MM.1S (cell line): ENCODE results near the gene IKZF4.

ENCODE experiments used
- EZH2 ChIP-seq: fragments of 300-600 bp; sonication (generic); optimal IDR thresholded peaks from 2 replicates; pipeline ENCODE3; 2017; ENCODE audit warnings: low read depth, mild to moderate bottlenecking, antibody characterized with exemption, low read length, mixed read lengths
- TF ChIP-seq, protein P1 (sequence below): fragments of 300-600 bp; sonication (generic); IDR thresholded peaks from 2 replicates; pipeline ENCODE4 v1.5.1; 2016; ENCODE audit warnings: antibody characterized with exemption, low read length, mixed read lengths

DNA sequence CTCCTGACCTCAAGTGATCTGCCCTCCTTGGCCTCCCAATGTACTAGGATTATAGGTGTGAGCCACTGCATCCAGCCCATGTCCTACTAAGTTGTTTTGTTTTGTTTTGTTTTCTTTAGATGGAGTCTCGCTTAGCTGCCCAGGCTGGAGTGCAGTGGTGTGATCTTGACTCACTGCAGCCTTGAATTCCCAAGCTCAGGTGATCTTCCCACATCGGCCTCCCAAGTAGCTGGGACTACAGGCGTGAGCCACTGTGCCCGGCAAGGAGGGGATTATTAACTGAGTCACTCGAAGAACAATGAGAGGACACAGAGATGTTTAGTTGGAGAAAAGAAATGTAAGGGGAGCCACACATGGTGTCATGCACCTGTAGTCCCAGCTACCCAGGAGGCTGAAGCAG is 41.1 kb downstream of the IKZF4 start:
- TF ChIP-seq, protein P1, sequence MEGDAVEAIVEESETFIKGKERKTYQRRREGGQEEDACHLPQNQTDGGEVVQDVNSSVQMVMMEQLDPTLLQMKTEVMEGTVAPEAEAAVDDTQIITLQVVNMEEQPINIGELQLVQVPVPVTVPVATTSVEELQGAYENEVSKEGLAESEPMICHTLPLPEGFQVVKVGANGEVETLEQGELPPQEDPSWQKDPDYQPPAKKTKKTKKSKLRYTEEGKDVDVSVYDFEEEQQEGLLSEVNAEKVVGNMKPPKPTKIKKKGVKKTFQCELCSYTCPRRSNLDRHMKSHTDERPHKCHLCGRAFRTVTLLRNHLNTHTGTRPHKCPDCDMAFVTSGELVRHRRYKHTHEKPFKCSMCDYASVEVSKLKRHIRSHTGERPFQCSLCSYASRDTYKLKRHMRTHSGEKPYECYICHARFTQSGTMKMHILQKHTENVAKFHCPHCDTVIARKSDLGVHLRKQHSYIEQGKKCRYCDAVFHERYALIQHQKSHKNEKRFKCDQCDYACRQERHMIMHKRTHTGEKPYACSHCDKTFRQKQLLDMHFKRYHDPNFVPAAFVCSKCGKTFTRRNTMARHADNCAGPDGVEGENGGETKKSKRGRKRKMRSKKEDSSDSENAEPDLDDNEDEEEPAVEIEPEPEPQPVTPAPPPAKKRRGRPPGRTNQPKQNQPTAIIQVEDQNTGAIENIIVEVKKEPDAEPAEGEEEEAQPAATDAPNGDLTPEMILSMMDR: no peak
- no peak for TF ChIP-seq EZH2
